HG03558 (cell line): ENCODE data around the gene ADM5.
"Not testable (repeated sequence)": the region's sequence is repeated elsewhere in the genome, so short reads cannot be mapped to it uniquely, and the experiment has no call there.

Experiments
- ATAC-seq: cut with Tn5 transposase; IDR thresholded peaks from one replicate; pipeline ENCODE4 v1.9.1; 2021; ENCODE audit warnings: moderate number of reproducible peaks; ENCODE audit not compliant: unreplicated experiment; ENCODE audit errors: extremely low read depth

The ADM5 gene

GRCh38 chr19:49696115-49696514 lies 6.7 kb downstream of the ADM5 start:
- ATAC-seq = no peak

DNA sequence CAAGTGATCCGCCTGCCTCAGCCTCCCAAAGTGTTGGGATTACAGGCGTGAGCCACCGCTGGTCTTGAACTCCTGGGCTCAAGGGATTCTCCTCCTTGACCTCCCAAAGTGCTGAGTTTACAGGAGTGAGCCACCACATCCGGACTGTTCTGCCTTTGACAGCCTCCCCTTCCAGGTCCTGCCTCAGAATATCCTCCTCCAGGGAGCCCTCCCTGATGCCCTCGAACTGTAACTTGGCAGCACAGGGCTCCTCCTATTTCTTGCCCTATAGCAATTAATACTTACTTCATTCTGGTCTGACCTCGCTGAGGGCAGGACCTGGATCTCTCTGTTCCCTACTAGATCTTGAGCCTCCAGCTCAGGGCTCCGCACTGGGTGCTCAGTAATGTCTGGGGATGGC lies 7.5 kb downstream of the ADM5 start:
- no peak for ATAC-seq

GRCh38 chr19:49699364-49699763 lies 10.0 kb downstream of the ADM5 start:
- no peak for ATAC-seq

GRCh38 chr19:49700563-49700962 lies 11.2 kb downstream of the ADM5 start:
- ATAC-seq = no peak

DNA sequence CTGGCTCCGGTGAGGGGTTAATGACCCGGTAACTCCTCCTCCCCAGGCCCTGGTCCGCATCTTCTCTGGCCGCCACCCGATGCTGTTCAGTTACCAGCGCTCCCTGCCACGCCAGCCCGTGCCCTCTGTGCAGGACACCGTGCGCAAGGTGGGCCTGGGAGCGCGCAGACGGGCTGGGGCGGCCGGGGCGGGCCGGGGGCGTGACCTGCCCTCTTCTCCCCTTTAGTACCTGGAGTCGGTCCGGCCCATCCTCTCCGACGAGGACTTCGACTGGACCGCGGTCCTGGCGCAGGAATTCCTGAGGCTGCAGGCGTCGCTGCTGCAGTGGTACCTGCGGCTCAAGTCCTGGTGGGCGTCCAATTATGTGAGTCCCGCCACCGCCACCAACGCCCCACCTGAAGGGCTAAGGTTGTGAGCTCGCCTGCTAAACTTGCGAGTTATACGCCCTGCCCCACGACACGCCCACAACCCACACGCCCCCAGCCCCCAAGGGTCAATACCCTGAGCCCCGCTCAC lies 11.9 kb downstream of the ADM5 start:
- no peak for ATAC-seq

DNA sequence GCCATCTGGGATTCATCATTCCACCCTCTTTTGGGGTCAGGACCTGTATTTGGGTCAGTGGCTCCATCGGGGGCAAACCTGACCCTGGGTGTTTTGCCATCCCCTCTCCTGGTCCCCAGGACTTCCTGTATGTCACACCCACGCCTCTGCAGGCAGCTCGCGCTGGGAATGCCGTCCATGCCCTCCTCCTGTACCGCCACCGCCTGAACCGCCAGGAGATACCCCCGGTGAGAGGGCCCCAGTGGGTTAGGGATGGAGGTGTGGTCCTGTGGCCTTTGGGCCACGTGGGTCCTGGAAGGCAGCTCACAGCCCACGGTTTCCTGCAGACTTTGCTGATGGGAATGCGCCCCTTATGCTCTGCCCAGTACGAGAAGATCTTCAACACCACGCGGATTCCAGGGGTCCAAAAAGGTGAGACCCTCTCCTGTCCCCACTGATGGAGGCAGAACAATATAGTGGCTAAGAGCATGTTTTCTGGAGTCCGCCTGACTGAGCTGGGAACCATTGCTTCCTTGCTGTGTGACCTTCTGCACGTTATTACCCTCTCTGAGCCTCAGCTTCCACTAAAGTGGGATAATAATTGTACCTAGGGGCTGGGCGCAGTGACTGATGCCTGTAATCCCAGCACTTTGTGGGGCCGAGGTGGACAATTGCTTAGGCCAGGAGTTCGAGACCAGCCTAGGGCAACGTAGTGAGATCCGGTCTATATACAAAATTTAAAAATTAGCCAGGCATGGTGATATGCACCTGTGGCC lies 15.7 kb downstream of the ADM5 start:
- ATAC-seq = no peak

- ATAC-seq = no peak
These were observed 16.5 kb downstream of the ADM5 start for GRCh38 chr19:49705919-49706318.

- no peak for ATAC-seq
These were observed 21.1 kb downstream of the ADM5 start for GRCh38 chr19:49710372-49710951.

GRCh38 chr19:49712397-49712859 lies 23.0 kb downstream of the ADM5 start:
- no peak for ATAC-seq

DNA sequence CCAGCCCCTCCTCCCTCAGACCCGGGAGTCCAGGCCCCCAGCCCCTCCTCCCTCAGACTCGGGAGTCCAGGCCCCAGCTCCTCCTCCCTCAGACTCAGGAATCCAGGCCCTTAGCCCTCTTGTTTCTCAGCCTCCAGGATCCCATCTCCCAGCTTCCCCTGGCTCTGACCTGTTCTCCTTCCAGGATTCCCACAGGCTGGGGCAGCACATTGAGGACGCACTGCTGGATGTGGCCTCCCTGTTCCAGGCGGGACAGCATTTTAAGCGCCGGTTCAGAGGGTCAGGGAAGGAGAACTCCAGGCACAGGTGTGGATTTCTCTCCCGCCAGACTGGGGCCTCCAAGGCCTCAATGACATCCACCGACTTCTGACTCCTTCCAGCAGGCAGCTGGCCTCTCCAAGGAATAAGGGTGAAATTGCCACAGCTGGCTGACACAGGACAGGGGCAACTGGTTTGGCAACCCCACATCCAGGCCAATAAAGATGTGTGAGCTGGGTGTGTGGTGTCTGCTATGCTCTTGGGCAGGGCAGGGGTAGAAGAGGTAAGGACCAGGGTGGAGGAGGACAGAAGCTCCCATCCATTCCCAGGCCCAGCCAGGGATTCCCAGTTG lies 23.9 kb downstream of the ADM5 start:
- ATAC-seq = no peak

- no peak for ATAC-seq
These were observed 26.8 kb downstream of the ADM5 start for GRCh38 chr19:49716154-49716553.

DNA sequence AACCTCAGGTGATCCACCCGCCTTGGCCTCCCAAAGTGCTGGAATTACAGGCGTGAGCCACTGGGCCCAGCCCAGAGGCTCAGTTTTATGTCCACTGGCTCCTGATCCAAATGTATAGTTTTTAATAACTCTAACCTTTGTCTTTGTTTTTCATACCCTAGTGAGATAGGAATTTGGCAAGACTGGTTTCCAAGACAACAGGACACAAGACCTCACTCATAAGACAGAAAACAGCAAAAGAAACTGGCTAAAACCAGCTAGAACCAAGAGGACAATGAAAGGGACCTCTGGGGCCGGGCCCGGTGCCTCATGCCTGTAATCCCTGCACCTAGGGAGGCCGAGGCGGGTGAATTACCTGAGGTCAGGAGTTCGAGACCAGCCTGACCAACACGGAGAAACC lies 29.1 kb downstream of the ADM5 start:
- no peak for ATAC-seq

- ATAC-seq = no peak
These were observed 29.6 kb downstream of the ADM5 start for GRCh38 chr19:49718991-49719390.

DNA sequence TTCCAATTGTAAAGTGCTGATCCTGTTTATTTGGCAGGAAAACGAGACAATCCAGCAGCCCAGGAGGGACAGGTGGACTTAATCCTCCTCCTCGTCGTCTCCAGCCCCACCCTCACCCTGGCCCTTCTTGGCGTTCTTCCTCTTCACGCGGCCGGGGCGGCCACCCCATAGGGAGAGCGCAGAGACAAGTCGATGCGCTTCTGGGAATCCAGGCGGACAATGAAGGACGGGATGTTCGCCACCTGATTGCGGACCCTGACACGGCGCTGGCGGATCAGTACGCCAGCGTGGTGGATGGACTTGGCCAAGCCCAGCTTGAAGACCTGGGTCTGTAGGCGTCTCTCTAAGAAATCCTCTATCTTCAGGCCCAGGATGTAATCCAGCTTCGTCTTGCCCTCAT lies 30.0 kb downstream of the ADM5 start:
- not testable (repeated sequence) for ATAC-seq

DNA sequence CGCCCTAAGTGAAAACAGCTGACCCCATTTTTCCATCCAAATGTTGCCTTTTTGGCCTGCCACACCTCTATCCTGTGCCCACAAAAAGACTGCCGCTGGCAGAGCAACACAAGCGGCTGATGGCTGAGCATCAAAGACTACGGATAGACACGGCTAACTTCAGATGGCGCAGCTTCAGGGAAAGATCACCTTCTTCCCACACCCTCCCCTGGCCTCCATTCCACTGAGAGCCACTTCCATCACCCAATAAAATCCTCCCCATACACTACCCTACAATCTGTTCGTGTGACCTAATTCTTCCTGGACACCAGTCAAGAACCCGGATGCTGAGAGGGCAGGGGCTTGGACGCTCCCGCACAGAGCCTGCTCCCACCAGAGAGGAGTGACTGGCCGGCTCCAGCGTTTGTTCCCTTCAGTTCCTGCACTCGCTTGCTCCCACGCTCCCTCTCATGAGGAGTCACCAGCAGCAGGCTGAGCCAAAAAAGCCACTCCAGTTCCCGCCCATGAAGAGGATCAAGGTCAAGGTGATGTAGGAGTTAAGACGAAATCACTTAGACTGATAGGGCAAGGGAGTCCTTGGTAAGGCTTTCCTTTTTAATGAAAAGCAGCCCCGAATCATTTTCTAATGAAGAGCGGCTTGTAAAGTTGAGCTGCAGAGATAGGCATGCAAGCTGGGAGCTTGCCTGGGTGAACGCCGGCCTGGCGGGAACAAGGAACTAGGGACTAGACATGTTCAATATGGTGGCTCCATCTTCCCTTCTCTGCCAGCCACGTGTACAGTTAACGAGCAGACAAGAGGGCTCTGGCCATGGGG lies 38.0 kb downstream of the ADM5 start:
- no peak for ATAC-seq

GRCh38 chr19:49730166-49730565 lies 40.8 kb downstream of the ADM5 start:
- ATAC-seq = no peak

GRCh38 chr19:49738268-49738667 lies 48.9 kb downstream of the ADM5 start:
- ATAC-seq = no peak

DNA sequence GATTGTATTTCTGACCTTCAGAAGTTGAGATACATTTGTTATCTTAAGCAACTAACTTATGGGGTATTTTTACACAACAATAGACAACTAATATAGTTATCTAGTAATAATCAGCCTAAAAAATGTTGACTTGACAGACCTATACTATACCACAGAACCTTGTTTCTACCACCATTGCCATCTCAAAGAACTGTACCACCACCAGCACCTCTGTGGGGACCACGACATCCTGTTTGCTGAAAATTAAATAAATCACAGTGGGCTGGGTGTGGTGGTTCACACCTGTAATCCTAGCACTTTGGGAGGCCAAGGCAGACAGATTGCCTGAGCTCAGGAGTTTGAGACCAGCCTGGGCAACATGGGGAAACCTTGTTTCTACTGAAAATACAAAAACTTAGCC lies 49.7 kb downstream of the ADM5 start:
- ATAC-seq = no peak

DNA sequence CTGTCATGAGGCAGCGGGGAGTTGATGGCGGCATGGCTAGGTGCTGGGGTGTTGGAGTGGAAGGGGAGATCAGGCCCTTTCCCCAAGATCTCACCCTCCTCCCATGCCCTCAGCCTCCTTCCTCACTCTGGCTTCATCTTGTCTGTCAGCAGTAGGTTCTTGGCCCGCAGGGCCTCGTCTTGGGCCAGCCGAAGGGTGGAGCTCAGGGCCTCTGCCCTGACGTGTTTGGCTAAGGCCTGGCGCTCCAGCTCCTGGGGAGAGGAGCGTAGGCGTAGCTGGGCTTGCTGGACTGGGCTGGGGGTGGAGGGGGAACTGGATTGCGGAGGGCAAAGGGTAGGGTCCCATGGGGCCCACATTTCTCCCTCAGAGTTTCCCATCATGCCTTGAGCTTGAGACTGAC lies 50.5 kb downstream of the ADM5 start:
- ATAC-seq = no peak
